ENCODE results near the gene DSCAM. TPM values are rescaled to one million over a fixed set of nuclear protein-coding genes. Genes with fewer than 3 reads are reported as not detected.

The DSCAM gene
- total and polyA plus RNA-seq, 4 experiments from 2014 or later = not detected

DNA sequence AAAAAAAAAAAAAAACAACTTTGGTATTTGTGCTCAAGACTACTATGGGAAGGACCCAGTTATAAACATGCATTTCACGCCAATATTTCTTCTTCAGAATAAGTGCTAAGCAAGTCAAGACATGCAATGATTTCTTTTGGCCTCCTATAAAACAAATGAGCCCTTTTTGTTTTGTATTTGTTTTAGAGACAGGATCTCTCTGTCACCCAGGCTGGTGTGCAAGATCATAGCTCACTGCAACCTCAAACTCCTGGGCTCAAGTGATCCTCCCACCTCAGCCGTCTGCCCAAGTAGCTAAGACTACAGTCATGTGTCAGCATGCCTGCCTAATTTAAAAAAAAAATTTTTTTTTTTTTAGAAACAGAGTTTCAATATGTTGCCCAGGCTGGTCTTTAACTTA lies 631.0 kb downstream of the DSCAM start:
- Histone ChIP-seq H3K27ac (ENCODE audit: low read depth, low read length) (no peak overlapping the region), H3K4me3 (ENCODE audit: low read length in 2 of 2) (no peak overlapping the region), H3K4me1 (ENCODE audit: insufficient read depth, low read length) (no peaks in the 10 kb centered on the region), H3K27me3 (ENCODE audit: insufficient read depth, low read length) (no peaks in the 10 kb centered on the region), H3K36me3 (ENCODE audit: insufficient read depth, low read length) (no peaks in the 10 kb centered on the region), H3K9me3 (ENCODE audit: control insufficient read depth in 1 of 2, low read length in 2 of 2) (no peaks in the 10 kb centered on the region)
- Mint-ChIP-seq H3K4me1 (no peaks in the 10 kb centered on the region), H3K4me3 (no peak overlapping the region), H3K9me3 (peaks cover 0 to 8% (median 3%) of the 10 kb centered on the region in 8 donors), H3K36me3 (no peaks in the 10 kb centered on the region), H3K27ac (no peak overlapping the region), H3K27me3 (no peaks in the 10 kb centered on the region)
- intact Hi-C loops (cut with micrococcal nuclease) = no loop called here
- DNase-seq = no peak
- ChIA-PET CTCF (ENCODE audit: partially characterized antibody) (no interaction called here), POLR2A (ENCODE audit: partially characterized antibody) (no interaction called here)

DNA sequence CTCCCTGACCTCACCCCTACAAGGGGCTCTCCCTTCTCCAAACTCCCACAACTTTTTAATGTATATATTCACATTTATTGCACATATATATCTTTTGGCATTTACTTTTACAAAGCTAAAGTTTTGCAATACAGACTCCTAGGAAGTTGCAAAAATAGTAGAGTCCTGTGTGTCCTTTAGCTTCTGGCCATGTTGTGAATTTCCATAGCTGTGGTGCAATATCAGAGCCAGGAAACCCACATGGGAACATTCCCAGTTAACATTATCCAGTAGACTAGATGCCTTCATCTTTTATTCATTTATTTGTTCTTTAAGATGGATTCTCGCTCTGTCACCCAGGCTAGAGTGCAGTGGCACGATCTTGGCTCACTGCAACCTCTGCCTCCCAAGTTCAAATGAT lies 636.7 kb downstream of the DSCAM start:
- peaks cover 0 to 14% (median 2%) of the 10 kb centered on the region in 8 donors for H3K9me3 Mint-ChIP-seq
- Histone ChIP-seq H3K27me3 (ENCODE audit: insufficient read depth, low read length) (no peaks in the 10 kb centered on the region), H3K4me1 (ENCODE audit: insufficient read depth, low read length) (no peaks in the 10 kb centered on the region), H3K36me3 (ENCODE audit: insufficient read depth, low read length) (no peaks in the 10 kb centered on the region), H3K9me3 (ENCODE audit: control insufficient read depth in 1 of 2, low read length in 2 of 2) (no peaks in the 10 kb centered on the region), H3K27ac (ENCODE audit: low read depth, low read length) (no peak overlapping the region), H3K4me3 (ENCODE audit: low read length in 2 of 2) (no peak overlapping the region)
- ChIA-PET CTCF (ENCODE audit: partially characterized antibody) (no interaction called here), POLR2A (ENCODE audit: partially characterized antibody) (no interaction called here)
- H3K36me3 Mint-ChIP-seq = no peaks in the 10 kb centered on the region
- no peaks in the 10 kb centered on the region for H3K4me1 Mint-ChIP-seq
- intact Hi-C loops (cut with micrococcal nuclease) = no loop called here
- H3K4me3 Mint-ChIP-seq = no peak overlapping the region
- DNase-seq = no peak
- H3K27me3 Mint-ChIP-seq = no peaks in the 10 kb centered on the region
- H3K27ac Mint-ChIP-seq = no peak overlapping the region

DNA sequence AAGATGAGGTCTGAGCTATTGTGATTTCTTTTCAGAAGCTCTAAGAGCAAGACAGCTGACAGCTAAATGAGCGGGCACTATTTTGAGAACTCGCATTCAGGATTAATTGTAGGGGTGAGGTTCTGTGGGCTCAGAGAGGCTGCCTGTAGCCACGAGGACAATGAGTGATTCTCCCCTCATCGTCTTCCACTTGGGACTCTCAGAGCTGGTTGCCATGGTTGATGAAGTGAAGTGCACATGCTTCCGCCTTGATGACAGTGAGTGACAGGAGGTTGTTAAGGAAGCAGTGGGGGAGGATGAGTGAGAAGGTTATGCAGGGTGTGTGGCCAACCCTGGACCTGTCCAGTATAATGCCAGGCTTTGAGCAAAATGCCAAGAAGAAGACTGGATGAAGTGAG lies 638.0 kb downstream of the DSCAM start:
- Mint-ChIP-seq H3K4me3 (no peak overlapping the region), H3K27me3 (no peaks in the 10 kb centered on the region), H3K9me3 (peaks cover 0 to 14% (median 2%) of the 10 kb centered on the region in 8 donors), H3K4me1 (no peaks in the 10 kb centered on the region), H3K27ac (no peak overlapping the region), H3K36me3 (no peaks in the 10 kb centered on the region)
- H3K27ac ChIP-seq (ENCODE audit: low read depth, low read length) = no peak overlapping the region
- no peak overlapping the region for H3K4me3 ChIP-seq (ENCODE audit: low read length in 2 of 2)
- ChIA-PET CTCF (ENCODE audit: partially characterized antibody) (no interaction called here), POLR2A (ENCODE audit: partially characterized antibody) (no interaction called here)
- no peaks in the 10 kb centered on the region for H3K4me1 ChIP-seq (ENCODE audit: insufficient read depth, low read length)
- intact Hi-C loops (cut with micrococcal nuclease) = no loop called here
- no peaks in the 10 kb centered on the region for H3K36me3 ChIP-seq (ENCODE audit: insufficient read depth, low read length)
- no peaks in the 10 kb centered on the region for H3K27me3 ChIP-seq (ENCODE audit: insufficient read depth, low read length)
- no peaks in the 10 kb centered on the region for H3K9me3 ChIP-seq (ENCODE audit: control insufficient read depth in 1 of 2, low read length in 2 of 2)
- DNase-seq = no peak

DNA sequence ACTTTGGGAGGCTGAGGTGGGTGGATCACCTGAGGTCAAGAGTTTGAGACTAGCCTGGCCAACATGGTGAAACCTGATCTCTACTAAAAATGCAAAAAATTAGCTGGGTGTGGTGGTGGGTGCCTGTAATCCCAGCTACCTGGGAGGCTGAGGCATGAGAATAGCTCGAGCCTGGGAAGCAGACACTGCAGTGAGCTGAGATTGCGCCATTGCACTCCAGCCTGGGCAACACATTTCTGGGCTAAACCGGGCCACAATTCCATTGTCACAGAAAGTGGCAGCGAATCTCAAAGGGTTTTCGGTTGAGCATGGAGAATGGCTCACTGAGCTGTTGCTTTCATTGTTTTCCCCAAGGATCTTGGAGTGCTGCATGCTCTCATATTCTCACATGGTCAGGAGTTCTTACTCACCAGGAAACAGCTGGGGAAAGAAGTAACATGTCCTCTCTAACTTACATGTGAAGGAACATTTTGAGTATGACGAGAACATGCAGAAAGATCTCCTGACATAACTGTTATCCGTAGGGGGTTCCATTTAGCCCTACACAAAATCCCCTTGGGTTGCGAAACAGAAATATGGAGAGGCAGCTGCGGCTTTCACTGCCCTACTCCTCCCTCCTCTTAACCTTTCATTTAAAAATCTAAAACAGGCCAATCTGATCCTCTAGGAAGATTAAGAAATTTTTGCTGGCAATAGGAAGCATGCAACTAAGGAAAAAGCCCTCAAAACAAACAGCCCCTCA lies 638.6 kb downstream of the DSCAM start:
- no peak overlapping the region for H3K27ac ChIP-seq (ENCODE audit: low read depth, low read length)
- no peak overlapping the region for H3K4me3 Mint-ChIP-seq
- intact Hi-C loops (cut with micrococcal nuclease) = no loop called here
- H3K36me3 Mint-ChIP-seq = no peaks in the 10 kb centered on the region
- H3K4me1 Mint-ChIP-seq = no peaks in the 10 kb centered on the region
- H3K9me3 ChIP-seq (ENCODE audit: control insufficient read depth in 1 of 2, low read length in 2 of 2) = no peaks in the 10 kb centered on the region
- H3K27me3 Mint-ChIP-seq = no peaks in the 10 kb centered on the region
- no peak overlapping the region for H3K4me3 ChIP-seq (ENCODE audit: low read length in 2 of 2)
- H3K27me3 ChIP-seq (ENCODE audit: insufficient read depth, low read length) = no peaks in the 10 kb centered on the region
- H3K36me3 ChIP-seq (ENCODE audit: insufficient read depth, low read length) = no peaks in the 10 kb centered on the region
- ChIA-PET CTCF (ENCODE audit: partially characterized antibody) (no interaction called here), POLR2A (ENCODE audit: partially characterized antibody) (no interaction called here)
- peaks cover 0 to 9% (median under 1%) of the 10 kb centered on the region in 8 donors for H3K9me3 Mint-ChIP-seq
- no peaks in the 10 kb centered on the region for H3K4me1 ChIP-seq (ENCODE audit: insufficient read depth, low read length)
- DNase-seq = no peak
- H3K27ac Mint-ChIP-seq = no peak overlapping the region

DNA sequence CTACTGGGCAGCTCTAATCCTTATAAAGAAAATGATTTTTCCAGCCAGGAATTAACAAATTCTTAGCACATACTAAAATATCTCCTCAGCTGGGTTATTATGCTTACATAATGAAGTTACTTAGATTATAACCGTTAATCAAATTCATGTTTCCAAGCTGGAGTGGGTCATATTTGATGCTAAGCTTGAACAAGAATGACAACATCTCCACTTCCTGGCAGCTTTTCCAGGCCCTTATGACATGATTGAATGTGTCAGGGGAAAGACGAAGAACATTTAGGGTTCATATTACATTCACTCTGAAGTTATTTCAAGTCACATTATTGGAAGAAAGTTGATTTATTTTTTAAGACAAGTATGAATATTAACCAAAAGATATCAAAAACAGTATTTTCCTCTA lies 646.0 kb downstream of the DSCAM start:
- CTCF ChIA-PET (ENCODE audit: partially characterized antibody) = no interaction called here
- no peak overlapping the region for H3K4me3 Mint-ChIP-seq
- Histone ChIP-seq H3K4me3 (ENCODE audit: low read length in 2 of 2) (no peak overlapping the region), H3K9me3 (ENCODE audit: control insufficient read depth in 1 of 2, low read length in 2 of 2) (no peaks in the 10 kb centered on the region), H3K36me3 (ENCODE audit: insufficient read depth, low read length) (no peaks in the 10 kb centered on the region), H3K27me3 (ENCODE audit: insufficient read depth, low read length) (no peaks in the 10 kb centered on the region), H3K27ac (ENCODE audit: low read depth, low read length) (no peak overlapping the region), H3K4me1 (ENCODE audit: insufficient read depth, low read length) (no peaks in the 10 kb centered on the region)
- H3K27ac Mint-ChIP-seq = no peak overlapping the region
- DNase-seq = no peak
- H3K27me3 Mint-ChIP-seq = no peaks in the 10 kb centered on the region
- intact Hi-C loops (cut with micrococcal nuclease) = no loop called here
- H3K4me1 Mint-ChIP-seq = no peaks in the 10 kb centered on the region
- no peaks in the 10 kb centered on the region for H3K36me3 Mint-ChIP-seq
- POLR2A ChIA-PET (ENCODE audit: partially characterized antibody) = no interaction called here
- peaks cover 0 to 12% (median 8%) of the 10 kb centered on the region in 8 donors for H3K9me3 Mint-ChIP-seq

DNA sequence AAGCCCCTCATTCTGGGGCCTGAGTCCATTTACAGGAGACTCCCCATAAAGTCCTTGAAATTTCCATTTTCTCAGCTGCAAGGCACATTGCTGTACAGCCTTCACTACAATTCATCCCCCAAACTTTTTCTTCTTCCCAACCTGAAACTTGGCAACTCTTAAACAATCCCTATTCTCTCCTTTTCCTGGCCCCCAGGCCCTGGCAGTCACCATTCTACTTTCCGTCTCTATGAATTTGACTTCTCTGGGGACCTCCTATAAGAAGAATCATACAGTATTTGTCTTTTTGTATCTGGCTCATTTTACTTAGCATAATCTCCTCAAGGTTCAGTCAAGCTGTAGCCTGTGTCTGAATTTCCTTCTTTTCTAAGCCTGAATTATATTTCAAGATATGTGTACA lies 646.8 kb downstream of the DSCAM start:
- no peak overlapping the region for H3K27ac ChIP-seq (ENCODE audit: low read depth, low read length)
- no peaks in the 10 kb centered on the region for H3K27me3 ChIP-seq (ENCODE audit: insufficient read depth, low read length)
- no peak overlapping the region for H3K4me3 Mint-ChIP-seq
- POLR2A ChIA-PET (ENCODE audit: partially characterized antibody) = no interaction called here
- intact Hi-C loops (cut with micrococcal nuclease) = no loop called here
- no peaks in the 10 kb centered on the region for H3K27me3 Mint-ChIP-seq
- H3K27ac Mint-ChIP-seq = no peak overlapping the region
- H3K4me1 Mint-ChIP-seq = no peaks in the 10 kb centered on the region
- no peak overlapping the region for H3K4me3 ChIP-seq (ENCODE audit: low read length in 2 of 2)
- CTCF ChIA-PET (ENCODE audit: partially characterized antibody) = no interaction called here
- peaks cover 0 to 16% (median 8%) of the 10 kb centered on the region in 8 donors for H3K9me3 Mint-ChIP-seq
- no peaks in the 10 kb centered on the region for H3K36me3 Mint-ChIP-seq
- H3K36me3 ChIP-seq (ENCODE audit: insufficient read depth, low read length) = no peaks in the 10 kb centered on the region
- H3K9me3 ChIP-seq (ENCODE audit: control insufficient read depth in 1 of 2, low read length in 2 of 2) = no peaks in the 10 kb centered on the region
- H3K4me1 ChIP-seq (ENCODE audit: insufficient read depth, low read length) = no peaks in the 10 kb centered on the region
- no peak for DNase-seq

DNA sequence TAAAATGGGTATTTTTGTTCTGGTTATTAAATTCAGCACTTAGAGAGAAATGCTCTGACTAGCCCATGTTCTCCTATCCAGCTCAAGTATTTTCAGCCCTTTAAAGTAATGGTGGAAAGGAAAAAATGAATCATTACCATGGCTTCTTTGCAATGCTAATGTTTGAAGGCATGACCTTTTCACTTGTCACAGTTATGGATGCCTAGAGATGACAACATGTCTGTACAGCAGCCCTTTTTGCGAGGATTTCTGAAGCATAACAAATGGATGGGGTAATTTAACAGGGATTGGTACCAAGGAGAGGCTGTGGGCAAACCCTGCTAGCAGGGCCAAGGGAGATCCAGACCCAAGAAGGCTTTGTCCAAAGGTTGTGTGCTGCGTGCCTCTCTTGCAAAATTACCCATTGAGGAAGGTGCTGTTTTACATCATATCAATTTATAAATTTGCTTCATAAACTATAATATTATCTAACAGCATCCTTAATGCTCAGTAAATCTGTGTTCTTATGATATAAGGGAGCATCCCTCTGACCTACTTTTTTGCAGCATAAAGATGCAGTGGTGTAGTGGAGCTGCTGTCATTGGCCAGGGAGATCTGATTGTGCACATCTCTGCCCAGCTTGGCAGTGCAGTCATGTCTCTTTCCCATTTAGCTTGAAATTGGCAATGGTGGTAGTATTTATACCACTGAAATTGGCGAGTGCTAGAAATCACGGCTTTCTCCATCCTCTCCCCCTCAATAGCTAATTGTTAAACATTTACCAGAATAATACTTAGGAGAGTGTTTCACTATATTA lies 652.6 kb downstream of the DSCAM start:
- no peaks in the 10 kb centered on the region for H3K36me3 Mint-ChIP-seq
- ChIA-PET CTCF (ENCODE audit: partially characterized antibody) (no interaction called here), POLR2A (ENCODE audit: partially characterized antibody) (no interaction called here)
- H3K27me3 Mint-ChIP-seq = no peaks in the 10 kb centered on the region
- no peak overlapping the region for H3K27ac Mint-ChIP-seq
- intact Hi-C loops (cut with micrococcal nuclease) = no loop called here
- no peak overlapping the region for H3K27ac ChIP-seq (ENCODE audit: low read depth, low read length)
- H3K4me1 Mint-ChIP-seq = no peaks in the 10 kb centered on the region
- H3K9me3 Mint-ChIP-seq = peaks cover 2 to 14% (median 6%) of the 10 kb centered on the region in 8 donors
- DNase-seq = no peak
- H3K4me3 Mint-ChIP-seq = no peak overlapping the region
- no peaks in the 10 kb centered on the region for H3K27me3 ChIP-seq (ENCODE audit: insufficient read depth, low read length)
- peaks cover 0 to 3% of the 10 kb centered on the region in 2 donors for H3K9me3 ChIP-seq (ENCODE audit: control insufficient read depth in 1 of 2, low read length in 2 of 2)
- no peak overlapping the region for H3K4me3 ChIP-seq (ENCODE audit: low read length in 2 of 2)
- H3K4me1 ChIP-seq (ENCODE audit: insufficient read depth, low read length) = no peaks in the 10 kb centered on the region
- no peaks in the 10 kb centered on the region for H3K36me3 ChIP-seq (ENCODE audit: insufficient read depth, low read length)
